ENCODE data around the gene TUBGCP4. TPM values are rescaled to one million over a fixed set of nuclear protein-coding genes. Genes with fewer than 3 reads are reported as not detected.

Gene TUBGCP4
- total RNA-seq, 3 donors from 2014 or later = 15.9 to 22.7 (median 22.3) TPM

DNA sequence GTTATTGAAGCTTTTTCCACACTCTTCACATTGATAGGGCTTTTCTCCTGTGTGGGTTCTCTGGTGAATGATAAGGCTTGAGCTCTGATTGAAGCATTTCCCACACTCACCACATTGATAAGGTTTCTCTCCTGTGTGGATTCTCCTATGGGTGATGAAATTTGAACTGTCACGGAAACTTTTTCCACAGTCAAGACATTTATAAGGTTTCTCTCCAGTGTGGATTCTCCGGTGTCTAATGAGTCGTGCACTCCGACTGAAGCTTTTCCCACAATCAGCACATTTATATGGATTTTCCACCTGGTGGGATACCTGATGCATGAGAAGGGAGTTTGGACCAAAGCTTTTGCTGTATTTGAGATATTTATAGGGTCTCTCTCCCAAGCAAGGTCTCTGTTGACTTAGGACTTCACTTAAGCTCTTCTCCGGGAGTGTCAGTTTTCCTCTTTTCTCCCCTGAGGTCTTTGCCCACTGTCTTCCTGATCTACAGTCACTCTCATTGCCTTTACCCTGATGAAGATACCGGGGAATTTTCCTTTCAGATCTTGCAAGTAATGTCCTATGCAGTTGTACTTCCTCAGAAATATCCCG lies 9.5 kb upstream of the TUBGCP4 start:
- intact Hi-C loops (cut with DNase I, micrococcal nuclease) = no loop called here
- DNase-seq (no peak), ATAC-seq (no peak)
- Histone ChIP-seq H3K4me3 (no peak overlapping the region), H3K36me3 (ENCODE audit: low read depth) (peaks cover 13% of the 10 kb centered on the region), H3K4me1 (ENCODE audit: low read depth) (no peaks in the 10 kb centered on the region), H3K9me3 (peaks cover 63% of the 10 kb centered on the region)
- TF ChIP-seq, protein P1, sequence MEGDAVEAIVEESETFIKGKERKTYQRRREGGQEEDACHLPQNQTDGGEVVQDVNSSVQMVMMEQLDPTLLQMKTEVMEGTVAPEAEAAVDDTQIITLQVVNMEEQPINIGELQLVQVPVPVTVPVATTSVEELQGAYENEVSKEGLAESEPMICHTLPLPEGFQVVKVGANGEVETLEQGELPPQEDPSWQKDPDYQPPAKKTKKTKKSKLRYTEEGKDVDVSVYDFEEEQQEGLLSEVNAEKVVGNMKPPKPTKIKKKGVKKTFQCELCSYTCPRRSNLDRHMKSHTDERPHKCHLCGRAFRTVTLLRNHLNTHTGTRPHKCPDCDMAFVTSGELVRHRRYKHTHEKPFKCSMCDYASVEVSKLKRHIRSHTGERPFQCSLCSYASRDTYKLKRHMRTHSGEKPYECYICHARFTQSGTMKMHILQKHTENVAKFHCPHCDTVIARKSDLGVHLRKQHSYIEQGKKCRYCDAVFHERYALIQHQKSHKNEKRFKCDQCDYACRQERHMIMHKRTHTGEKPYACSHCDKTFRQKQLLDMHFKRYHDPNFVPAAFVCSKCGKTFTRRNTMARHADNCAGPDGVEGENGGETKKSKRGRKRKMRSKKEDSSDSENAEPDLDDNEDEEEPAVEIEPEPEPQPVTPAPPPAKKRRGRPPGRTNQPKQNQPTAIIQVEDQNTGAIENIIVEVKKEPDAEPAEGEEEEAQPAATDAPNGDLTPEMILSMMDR (IDR thresholded peaks at IDR 0.05) = no peak

DNA sequence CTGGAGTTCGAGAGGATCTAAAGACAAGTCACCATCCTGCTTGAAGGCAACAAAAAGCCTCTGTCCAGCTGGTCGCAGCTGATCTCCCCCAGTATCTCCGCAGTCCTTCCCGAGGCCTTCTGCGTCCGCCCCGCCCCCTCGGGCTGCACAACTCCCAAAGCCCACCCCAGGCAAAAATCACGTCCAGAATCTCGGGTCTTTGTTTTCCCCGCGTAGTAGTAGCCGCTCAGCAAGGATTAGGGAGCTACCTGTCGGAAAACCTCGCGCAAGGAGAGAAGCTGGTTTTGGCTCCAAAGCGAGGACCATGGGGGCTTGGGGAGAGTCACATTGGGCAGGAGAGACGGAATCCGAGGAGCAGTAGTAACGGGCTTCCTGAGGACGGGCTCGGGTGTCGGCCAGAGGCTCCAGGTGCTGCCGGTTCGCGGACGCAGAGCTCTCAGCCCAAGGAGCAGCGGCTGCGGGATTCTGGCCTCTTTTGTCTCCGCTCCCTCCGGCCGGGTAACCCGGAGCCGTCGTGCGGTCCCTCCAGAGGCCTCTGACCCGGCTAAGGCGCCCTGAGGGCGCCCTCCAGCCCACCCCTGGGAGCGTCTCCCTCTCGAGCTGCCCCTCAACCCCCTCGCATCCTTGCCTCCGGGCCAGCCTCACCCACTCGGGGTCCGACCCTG lies 459 bp upstream of the TUBGCP4 start:
- ATAC-seq (peak; percentile 58), DNase-seq (peak in 1 of 3 donors; percentile 24)
- intact Hi-C loops (cut with DNase I, micrococcal nuclease) = no loop called here
- H3K4me1 ChIP-seq (ENCODE audit: low read depth) = peaks cover 22% of the 10 kb centered on the region
- peak overlapping the region; percentile 77 for H3K4me3 ChIP-seq
- H3K36me3 ChIP-seq (ENCODE audit: low read depth) = no peaks in the 10 kb centered on the region
- TF ChIP-seq, protein P1 (IDR thresholded peaks at IDR 0.05) = no peak
- H3K9me3 ChIP-seq = no peaks in the 10 kb centered on the region

DNA sequence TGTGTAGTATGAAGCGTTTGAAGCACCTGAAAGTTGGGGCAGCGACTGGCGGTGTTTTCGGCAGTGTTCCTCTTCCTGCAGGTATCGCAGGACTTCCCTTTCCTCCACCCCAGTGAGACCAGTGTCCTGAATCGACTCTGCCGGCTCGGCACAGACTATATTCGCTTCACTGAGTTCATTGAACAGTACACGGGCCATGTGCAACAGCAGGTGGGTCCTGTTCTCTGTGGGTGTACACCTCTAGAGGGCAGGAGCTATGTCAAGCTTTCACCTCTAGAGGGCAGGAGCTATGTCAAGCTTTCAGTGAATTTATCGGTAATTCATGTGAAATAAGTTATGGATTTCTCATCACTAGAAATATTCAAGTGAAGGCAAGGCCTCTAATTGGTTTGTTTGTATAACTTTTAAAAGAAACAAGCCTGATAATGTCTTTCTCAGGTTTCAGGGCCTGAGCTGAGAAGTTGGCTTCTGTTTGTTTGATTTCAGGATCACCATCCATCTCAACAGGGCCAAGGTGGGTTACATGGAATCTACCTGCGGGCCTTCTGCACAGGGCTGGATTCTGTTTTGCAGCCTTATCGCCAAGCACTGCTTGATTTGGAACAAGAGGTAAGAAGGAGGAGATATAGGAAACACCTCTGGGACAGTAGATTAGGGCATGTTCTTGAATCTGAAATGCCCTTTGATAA lies 5.3 kb downstream of the TUBGCP4 start:
- Histone ChIP-seq H3K4me1 (ENCODE audit: low read depth) (peaks cover 8% of the 10 kb centered on the region), H3K36me3 (ENCODE audit: low read depth) (no peaks in the 10 kb centered on the region), H3K9me3 (no peaks in the 10 kb centered on the region), H3K4me3 (no peak overlapping the region)
- ATAC-seq (peak; percentile 49), DNase-seq (peak in 2 of 3 donors; percentile 28 to 40)
- TF ChIP-seq, protein P1 (IDR thresholded peaks at IDR 0.05) = peak; percentile 37
- intact Hi-C loops (cut with DNase I, micrococcal nuclease) = no loop called here

DNA sequence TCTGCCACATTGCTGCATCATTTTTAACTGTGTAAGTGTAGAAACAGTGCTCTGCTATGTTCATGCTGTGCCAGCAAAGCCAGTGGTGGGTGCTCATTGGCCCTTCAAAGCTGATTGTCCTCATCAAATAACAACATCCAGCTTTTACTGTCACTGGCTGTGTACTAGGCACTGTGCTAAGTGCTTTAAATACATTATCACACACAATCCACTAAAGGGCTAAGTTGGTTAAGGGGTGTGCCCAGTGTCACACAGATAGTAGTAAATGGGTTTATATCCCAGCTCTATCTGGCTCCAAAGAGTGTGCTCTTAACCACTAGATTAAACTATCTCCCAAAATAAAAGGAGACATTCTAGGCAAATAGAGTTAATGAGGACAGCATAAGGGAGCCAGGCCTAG lies 7.7 kb downstream of the TUBGCP4 start:
- Histone ChIP-seq H3K4me1 (ENCODE audit: low read depth) (no peaks in the 10 kb centered on the region), H3K4me3 (no peak overlapping the region), H3K36me3 (ENCODE audit: low read depth) (no peaks in the 10 kb centered on the region), H3K9me3 (no peaks in the 10 kb centered on the region)
- DNase-seq (no peak), ATAC-seq (no peak)
- TF ChIP-seq, protein P1 (IDR thresholded peaks at IDR 0.05) = no peak
- intact Hi-C loops (cut with DNase I, micrococcal nuclease) = no loop called here

DNA sequence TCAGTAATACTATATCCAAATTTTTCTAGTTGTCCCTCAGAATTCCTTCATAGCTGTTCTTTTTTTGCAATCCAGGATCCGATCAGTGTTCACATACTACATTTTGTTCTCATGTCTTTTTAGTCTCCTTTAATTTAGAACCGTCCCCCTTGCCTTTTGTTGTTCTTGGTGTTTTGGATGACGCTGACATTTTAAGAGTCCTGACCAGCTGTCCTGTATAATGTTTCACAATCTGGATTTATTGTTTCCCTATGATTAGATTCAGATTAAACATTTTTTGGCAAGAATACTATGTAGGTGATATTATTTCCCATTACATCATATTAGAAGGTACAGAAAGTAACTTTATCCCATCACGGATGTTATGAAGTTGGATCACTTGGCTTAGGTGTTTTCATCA lies 11.4 kb downstream of the TUBGCP4 start:
- H3K4me1 ChIP-seq (ENCODE audit: low read depth) = no peaks in the 10 kb centered on the region
- H3K9me3 ChIP-seq = no peaks in the 10 kb centered on the region
- H3K4me3 ChIP-seq = no peak overlapping the region
- no peaks in the 10 kb centered on the region for H3K36me3 ChIP-seq (ENCODE audit: low read depth)
- ATAC-seq (no peak), DNase-seq (no peak)
- TF ChIP-seq, protein P1 (IDR thresholded peaks at IDR 0.05) = no peak
- intact Hi-C loops (cut with DNase I, micrococcal nuclease) = no loop called here

All from mucosa of descending colon (tissue), 3 donors.